Measurements from ENCODE around the gene SLC30A10.
"Not testable (repeated sequence)": the region's sequence is repeated elsewhere in the genome, so short reads cannot be mapped to it uniquely, and the experiment has no call there.

SLC30A10 gene

GRCh38 chr1:219871427-219872057 lies 56.8 kb downstream of the SLC30A10 start:
- Histone ChIP-seq H3K27me3 (replicated peaks) (no peaks in the 10 kb centered on the region), H3K36me3 (replicated peaks) (no peaks in the 10 kb centered on the region), H3K4me3 (ENCODE audit: low read depth, low read length) (no peak overlapping the region), H3K27ac (no peak overlapping the region)
- in situ Hi-C loops (cut with HindIII; ENCODE audit: low pct_ligation_motif_present, low sequenced_read_pairs) = no loop called here
- no peak for TF ChIP-seq CTCF (IDR thresholded peaks at IDR 0.05; ENCODE audit: low read depth, low read length, missing control alignments)
- no peak for DNase-seq

- H3K36me3 ChIP-seq (replicated peaks); H3K4me3 ChIP-seq (ENCODE audit: low read depth, low read length); H3K27ac ChIP-seq; DNase-seq; in situ Hi-C loops (cut with HindIII; ENCODE audit: low pct_ligation_motif_present, low sequenced_read_pairs); H3K27me3 ChIP-seq (replicated peaks): not testable (repeated sequence)
These were observed 59.7 kb downstream of the SLC30A10 start for GRCh38 chr1:219868615-219869014.
